K562 (cell line): ENCODE data around the gene PLP2. TPM values are rescaled to one million over a fixed set of nuclear protein-coding genes. Genes with fewer than 3 reads are reported as not detected.

Source experiments
- ATAC-seq: fragments of 200-7000 bp; cut with Tn5 transposase; 3 replicates; pipeline ENCODE4 v1.9.1; 2020; ENCODE audit warnings: moderate library complexity
- BruUV-seq: library from RNA; stranded (reverse); fragments of 400-500 nt; replicated peaks from 2 replicates; lab custom pipeline; 2021; lab: Mats Ljungman, UMichigan
- CTCF ChIA-PET: fragments of 300-600 bp; formaldehyde crosslinking; extraction: SDS; loops from one replicate; lab custom pipeline; 2021; ENCODE audit warnings: low intra/inter-chr PET ratio; lab: Yijun Ruan, JAX
- POLR2A ChIA-PET: fragments of 300-600, 350-650 bp; sonication (Branson Sonifier 250); formaldehyde crosslinking; extraction: SDS; loops from one replicate; lab custom pipeline; 2021; ENCODE audit warnings: antibody characterized with exemption, inconsistent platforms; lab: Yijun Ruan, JAX
- DNase-seq, 4 experiments: peaks; one replicate each; pipeline versions ENCODE4 v3.0.0 to v3.0.0-alpha.2; 2011 to 2018; ENCODE audit warnings: low spot score in 3 of 4, mixed read lengths in 3 of 4; ENCODE audit errors: extremely low read depth in 1 of 4
- FAIRE-seq: peaks from 2 replicates; lab custom pipeline; 2011; peaks lifted over from hg19 to GRCh38; lab: Jason Lieb, UNC
- H2AFZ ChIP-seq: 2 replicates; pipeline ENCODE4 v1.6.0; 2011; ENCODE audit warnings: low read depth, low read length, control low read depth, inconsistent platforms
- H3K27ac ChIP-seq: fragments of 200-600 bp; 3 replicates; pipeline ENCODE4 v1.8.0; 2011; ENCODE audit warnings: low read depth, mild to moderate bottlenecking, control low read depth, inconsistent platforms, low read length, moderate library complexity, mixed read lengths; ENCODE audit errors: extremely low read depth
- H3K27me3 ChIP-seq, 2 experiments: fragments of 300-600 bp in 1 of 2; 2 replicates in 1 of 2; 3 replicates in 1 of 2; pipeline versions ENCODE4 v1.6.0 to v1.8.0; 2011; ENCODE audit warnings: inconsistent platforms in 2 of 2, low read length in 2 of 2, mild to moderate bottlenecking in 1 of 2, mixed read lengths in 1 of 2, moderate library complexity in 1 of 2; ENCODE audit not compliant: control insufficient read depth in 2 of 2, insufficient read depth in 2 of 2
- H3K36me3 ChIP-seq: fragments of 300-600 bp; 3 replicates; pipeline ENCODE4 v1.8.0; 2011; ENCODE audit warnings: mild to moderate bottlenecking, low read length, inconsistent platforms; ENCODE audit not compliant: control insufficient read depth, insufficient read depth
- H3K4me1 ChIP-seq, 2 experiments: fragments of 200-600 bp in 1 of 2; replicated peaks in 1 of 2; 2 replicates in 1 of 2; 3 replicates in 1 of 2; pipeline versions ENCODE4 v1.5.1 to v1.8.0; 2011; ENCODE audit warnings: inconsistent platforms in 2 of 2, low read length in 2 of 2, mild to moderate bottlenecking in 1 of 2, mixed read lengths in 1 of 2, moderate library complexity in 1 of 2; ENCODE audit not compliant: control insufficient read depth in 2 of 2, insufficient read depth in 2 of 2
- H3K4me2 ChIP-seq: 2 replicates; pipeline ENCODE4 v1.6.1; 2011; ENCODE audit warnings: low read length, control low read depth, inconsistent platforms, mixed read lengths; ENCODE audit not compliant: insufficient read depth
- H3K4me3 ChIP-seq: fragments of 200-600 bp; sonication (generic), shearing (Covaris generic); 2 replicates; pipeline ENCODE4 v1.5.1; 2016; ENCODE audit warnings: control low read depth, inconsistent platforms
- H3K79me2 ChIP-seq: fragments of 200-600 bp; 3 replicates; pipeline ENCODE4 v1.8.0; 2011; ENCODE audit warnings: low read length, inconsistent platforms; ENCODE audit not compliant: control insufficient read depth, insufficient read depth
- H3K9ac ChIP-seq, 2 experiments: 2 replicates each; pipeline versions ENCODE4 v1.6.0 to v1.6.1; 2011; ENCODE audit warnings: low read depth in 2 of 2, low read length in 2 of 2, control low read depth in 1 of 2, inconsistent platforms in 1 of 2, mild to moderate bottlenecking in 1 of 2, mixed read lengths in 1 of 2; ENCODE audit not compliant: insufficient read depth in 1 of 2
- H3K9me1 ChIP-seq: one replicate; pipeline ENCODE4 v1.6.0; 2011; ENCODE audit warnings: inconsistent platforms, mild to moderate bottlenecking, low read length, moderate library complexity; ENCODE audit not compliant: control insufficient read depth, insufficient read depth
- H3K9me3 ChIP-seq: replicated peaks from 2 replicates; pipeline ENCODE4 v1.5.1; 2011; ENCODE audit warnings: low read depth, low read length, inconsistent platforms; ENCODE audit not compliant: control insufficient read depth, insufficient read depth
- H4K20me1 ChIP-seq: replicated peaks from 2 replicates; pipeline ENCODE4 v1.6.1; 2011; ENCODE audit warnings: low read length, inconsistent platforms, mixed read lengths; ENCODE audit not compliant: control insufficient read depth, insufficient read depth
- BDP1 ChIP-seq: IDR thresholded peaks from 3 replicates; pipeline ENCODE4 v1.6.1; 2011; ENCODE audit not compliant: insufficient read length, insufficient read depth
- MEF2D ChIP-seq: conservative IDR thresholded peaks from 2 replicates; pipeline ENCODE4 v1.6.1; 2016; ENCODE audit warnings: low read depth, missing genetic modification characterization, missing compliant biosample characterization
- SMARCA5 ChIP-seq: fragments of 450-650 bp; IDR thresholded peaks from 2 replicates; pipeline ENCODE4 v1.6.1; 2016
- TAL1 ChIP-seq: fragments of 450-650 bp; IDR thresholded peaks from 2 replicates; pipeline ENCODE4 v1.6.1; 2016; ENCODE audit warnings: mild to moderate bottlenecking
- ZNF212 ChIP-seq: fragments of 450-650 bp; formaldehyde crosslinking; IDR thresholded peaks from 2 replicates; pipeline ENCODE4 v1.4.0; 2020; ENCODE audit warnings: mild to moderate bottlenecking
- WGBS: fragments of 100-300 bp; shearing (Covaris generic); methylation state at CpG from one replicate; pipeline ENCODE4 v1.1.6; 2016; ENCODE audit warnings: low coverage, mixed read lengths; ENCODE audit not compliant: insufficient coverage; ENCODE audit errors: missing lambda C conversion rate; 5-methylcytosine and 5-hydroxymethylcytosine counted together
- in situ Hi-C: fragments of 300-500 bp; cut with MboI; formaldehyde crosslinking; loops from 4 replicates; pipeline ENCODE4 v1.15.0; 2018; ENCODE audit warnings: inconsistent platforms, mixed read lengths
- intact Hi-C: fragments of 100-400 bp; cut with micrococcal nuclease; formaldehyde crosslinking; loops from 2 replicates; pipeline ENCODE4 v1.14.2; 2022
- polyA plus RNA-seq, 8 experiments: library from polyadenylated mRNA; depleted of rRNA in 4 of 8; stranded (reverse) in 5 of 8; unstranded in 3 of 8; fragments of >200 nt; fragmentation: Nextera tagmentation in 2 of 8; fragmentation: Illumina TruSeq in 1 of 8; extraction: Ambion mirVana in 2 of 8; extraction: Trizol in 1 of 8; gene quantifications; 2 replicates each; pipeline versions ENCODE4 v1.2.1 to v1.2.3, GENCODE V29; 2011 to 2014; ENCODE audit warnings: inconsistent platforms in 1 of 8, missing spikeins in 1 of 8
- total RNA-seq, 7 experiments: library from RNA; depleted of rRNA in 6 of 7; stranded (reverse); fragments of >200 nt in 6 of 7; fragmentation: Illumina TruSeq in 2 of 7; extraction: Trizol in 2 of 7; gene quantifications; 2 replicates each; pipeline versions ENCODE4 v1.2.1 to v1.2.3, GENCODE V29; 2011 to 2021; ENCODE audit warnings: low replicate concordance in 1 of 7
- TF ChIP-seq, protein P1 (sequence below): sonication (generic); formaldehyde crosslinking; IDR thresholded peaks from 2 replicates; pipeline ENCODE4 v1.8.1; 2023; ENCODE audit warnings: mild to moderate bottlenecking, missing genetic modification reagents
- TF ChIP-seq, protein P2 (sequence below): fragments of 450-650 bp; IDR thresholded peaks from 2 replicates; pipeline ENCODE4 v1.6.1; 2016; ENCODE audit warnings: low read depth
- TF ChIP-seq, protein P3 (sequence below), 2 experiments: fragments of 450-650 bp; IDR thresholded peaks; 2 replicates each; pipeline ENCODE4 v1.6.1; 2016
- TF ChIP-seq, protein P4 (sequence below): fragments of 250-450 bp; sonication (Bioruptor Pico); IDR thresholded peaks from 2 replicates; pipeline ENCODE4 v1.4.0; 2020; ENCODE audit warnings: mild to moderate bottlenecking

PLP2 gene
- total and polyA plus RNA-seq, 9 of the 15 experiments (the other 6 are each of a cell fraction or from before 2014, with no cell fraction given), result 34.7 to 236 (median 112) TPM

DNA sequence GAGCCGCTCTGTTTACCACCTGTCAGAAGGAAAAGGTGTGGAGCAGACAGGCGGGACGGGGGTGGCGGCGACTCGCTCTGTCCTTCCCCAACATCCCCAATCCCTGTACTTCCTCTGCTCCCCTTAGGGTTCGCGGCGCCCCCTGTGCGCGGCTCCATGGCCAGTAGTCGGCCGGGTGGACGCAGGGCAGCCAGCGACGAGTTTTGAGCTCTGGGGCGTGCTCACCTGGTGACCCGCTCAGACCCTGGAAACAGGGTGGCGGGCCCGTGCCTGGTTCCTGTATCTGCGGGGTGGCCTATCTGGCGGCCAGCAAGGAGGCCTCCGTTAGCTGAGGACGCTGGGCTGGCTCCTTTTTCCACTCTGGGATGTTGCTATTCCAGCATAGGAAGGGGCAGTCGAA lies 14.5 kb upstream of the PLP2 start:
- Histone ChIP-seq H3K9me1 (no peaks in the 10 kb centered on the region), H3K36me3 (no peaks in the 10 kb centered on the region), H3K4me1 (peaks cover 4 to 28% of the 10 kb centered on the region in 2 experiments; a peak in 4 of 5 replicates), H3K4me3 (no peak overlapping the region), H2AFZ (0 out of 2 replicates have a peak overlapping the region, but pooled peaks have one; percentile 14), H3K79me2 (peaks cover 8% of the 10 kb centered on the region; the same call in 2 of the 3 replicates), H3K9ac (peak overlapping the region in 1 of 2 experiments; percentile 64; a peak in 2 of 4 replicates), H3K27ac (no peak overlapping the region), H4K20me1 (no peaks in the 10 kb centered on the region), H3K4me2 (no peak overlapping the region), H3K9me3 (no peaks in the 10 kb centered on the region), H3K27me3 (no peaks in the 10 kb centered on the region)
- no peak for ATAC-seq
- FAIRE-seq, result no peak
- in situ Hi-C loops, result no loop called here
- 84% methylated on average over 9 of the region's 25 CpGs for WGBS
- ChIA-PET CTCF (no interaction called here), POLR2A (interaction anchor here (0.6 to 1.5 kb wide), 2 partner anchors 10 to 955 kb away, joined by 3 to 8 read pairs; no protein-coding TSS in a partner anchor)
- no peak for DNase-seq
- intact Hi-C loops, result no loop called here
- no TSS peak for BruUV-seq
- TF ChIP-seq ZNF212 (CRISPR knock-in tag) (no peak), SMARCA5 (no peak), BDP1 (no peak), TAL1 (no peak), MEF2D (tag) (no peak)
- TF ChIP-seq, protein P1, sequence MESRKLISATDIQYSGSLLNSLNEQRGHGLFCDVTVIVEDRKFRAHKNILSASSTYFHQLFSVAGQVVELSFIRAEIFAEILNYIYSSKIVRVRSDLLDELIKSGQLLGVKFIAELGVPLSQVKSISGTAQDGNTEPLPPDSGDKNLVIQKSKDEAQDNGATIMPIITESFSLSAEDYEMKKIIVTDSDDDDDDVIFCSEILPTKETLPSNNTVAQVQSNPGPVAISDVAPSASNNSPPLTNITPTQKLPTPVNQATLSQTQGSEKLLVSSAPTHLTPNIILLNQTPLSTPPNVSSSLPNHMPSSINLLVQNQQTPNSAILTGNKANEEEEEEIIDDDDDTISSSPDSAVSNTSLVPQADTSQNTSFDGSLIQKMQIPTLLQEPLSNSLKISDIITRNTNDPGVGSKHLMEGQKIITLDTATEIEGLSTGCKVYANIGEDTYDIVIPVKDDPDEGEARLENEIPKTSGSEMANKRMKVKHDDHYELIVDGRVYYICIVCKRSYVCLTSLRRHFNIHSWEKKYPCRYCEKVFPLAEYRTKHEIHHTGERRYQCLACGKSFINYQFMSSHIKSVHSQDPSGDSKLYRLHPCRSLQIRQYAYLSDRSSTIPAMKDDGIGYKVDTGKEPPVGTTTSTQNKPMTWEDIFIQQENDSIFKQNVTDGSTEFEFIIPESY (CRISPR knock-in tag), result peak; percentile 88
- TF ChIP-seq, protein P2, sequence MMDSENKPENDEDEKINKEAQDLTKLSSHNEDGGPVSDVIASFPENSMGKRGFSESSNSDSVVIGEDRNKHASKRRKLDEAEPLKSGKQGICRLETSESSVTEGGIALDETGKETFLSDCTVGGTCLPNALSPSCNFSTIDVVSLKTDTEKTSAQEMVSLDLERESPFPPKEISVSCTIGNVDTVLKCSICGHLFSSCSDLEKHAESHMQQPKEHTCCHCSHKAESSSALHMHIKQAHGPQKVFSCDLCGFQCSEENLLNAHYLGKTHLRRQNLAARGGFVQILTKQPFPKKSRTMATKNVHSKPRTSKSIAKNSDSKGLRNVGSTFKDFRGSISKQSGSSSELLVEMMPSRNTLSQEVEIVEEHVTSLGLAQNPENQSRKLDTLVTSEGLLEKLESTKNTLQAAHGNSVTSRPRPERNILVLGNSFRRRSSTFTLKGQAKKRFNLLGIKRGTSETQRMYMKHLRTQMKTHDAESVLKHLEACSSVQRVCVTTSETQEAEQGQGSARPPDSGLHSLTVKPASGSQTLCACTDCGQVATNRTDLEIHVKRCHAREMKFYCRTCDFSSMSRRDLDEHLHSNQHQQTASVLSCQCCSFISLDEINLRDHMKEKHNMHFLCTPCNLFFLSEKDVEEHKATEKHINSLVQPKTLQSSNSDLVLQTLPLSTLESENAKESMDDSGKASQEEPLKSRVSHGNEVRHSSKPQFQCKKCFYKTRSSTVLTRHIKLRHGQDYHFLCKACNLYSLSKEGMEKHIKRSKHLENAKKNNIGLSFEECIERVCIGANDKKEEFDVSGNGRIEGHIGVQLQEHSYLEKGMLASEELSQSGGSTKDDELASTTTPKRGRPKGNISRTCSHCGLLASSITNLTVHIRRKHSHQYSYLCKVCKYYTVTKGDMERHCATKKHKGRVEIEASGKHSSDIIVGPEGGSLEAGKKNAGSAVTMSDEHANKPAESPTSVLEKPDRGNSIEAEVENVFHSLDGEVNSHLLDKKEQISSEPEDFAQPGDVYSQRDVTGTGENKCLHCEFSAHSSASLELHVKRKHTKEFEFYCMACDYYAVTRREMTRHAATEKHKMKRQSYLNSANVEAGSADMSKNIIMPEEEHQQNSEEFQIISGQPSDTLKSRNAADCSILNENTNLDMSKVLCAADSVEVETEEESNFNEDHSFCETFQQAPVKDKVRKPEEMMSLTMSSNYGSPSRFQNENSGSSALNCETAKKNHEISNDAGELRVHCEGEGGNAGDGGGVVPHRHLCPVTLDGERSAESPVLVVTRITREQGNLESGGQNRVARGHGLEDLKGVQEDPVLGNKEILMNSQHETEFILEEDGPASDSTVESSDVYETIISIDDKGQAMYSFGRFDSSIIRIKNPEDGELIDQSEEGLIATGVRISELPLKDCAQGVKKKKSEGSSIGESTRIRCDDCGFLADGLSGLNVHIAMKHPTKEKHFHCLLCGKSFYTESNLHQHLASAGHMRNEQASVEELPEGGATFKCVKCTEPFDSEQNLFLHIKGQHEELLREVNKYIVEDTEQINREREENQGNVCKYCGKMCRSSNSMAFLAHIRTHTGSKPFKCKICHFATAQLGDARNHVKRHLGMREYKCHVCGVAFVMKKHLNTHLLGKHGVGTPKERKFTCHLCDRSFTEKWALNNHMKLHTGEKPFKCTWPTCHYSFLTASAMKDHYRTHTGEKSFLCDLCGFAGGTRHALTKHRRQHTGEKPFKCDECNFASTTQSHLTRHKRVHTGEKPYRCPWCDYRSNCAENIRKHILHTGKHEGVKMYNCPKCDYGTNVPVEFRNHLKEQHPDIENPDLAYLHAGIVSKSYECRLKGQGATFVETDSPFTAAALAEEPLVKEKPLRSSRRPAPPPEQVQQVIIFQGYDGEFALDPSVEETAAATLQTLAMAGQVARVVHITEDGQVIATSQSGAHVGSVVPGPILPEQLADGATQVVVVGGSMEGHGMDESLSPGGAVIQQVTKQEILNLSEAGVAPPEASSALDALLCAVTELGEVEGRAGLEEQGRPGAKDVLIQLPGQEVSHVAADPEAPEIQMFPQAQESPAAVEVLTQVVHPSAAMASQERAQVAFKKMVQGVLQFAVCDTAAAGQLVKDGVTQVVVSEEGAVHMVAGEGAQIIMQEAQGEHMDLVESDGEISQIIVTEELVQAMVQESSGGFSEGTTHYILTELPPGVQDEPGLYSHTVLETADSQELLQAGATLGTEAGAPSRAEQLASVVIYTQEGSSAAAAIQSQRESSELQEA, result no peak
- TF ChIP-seq, protein P3, sequence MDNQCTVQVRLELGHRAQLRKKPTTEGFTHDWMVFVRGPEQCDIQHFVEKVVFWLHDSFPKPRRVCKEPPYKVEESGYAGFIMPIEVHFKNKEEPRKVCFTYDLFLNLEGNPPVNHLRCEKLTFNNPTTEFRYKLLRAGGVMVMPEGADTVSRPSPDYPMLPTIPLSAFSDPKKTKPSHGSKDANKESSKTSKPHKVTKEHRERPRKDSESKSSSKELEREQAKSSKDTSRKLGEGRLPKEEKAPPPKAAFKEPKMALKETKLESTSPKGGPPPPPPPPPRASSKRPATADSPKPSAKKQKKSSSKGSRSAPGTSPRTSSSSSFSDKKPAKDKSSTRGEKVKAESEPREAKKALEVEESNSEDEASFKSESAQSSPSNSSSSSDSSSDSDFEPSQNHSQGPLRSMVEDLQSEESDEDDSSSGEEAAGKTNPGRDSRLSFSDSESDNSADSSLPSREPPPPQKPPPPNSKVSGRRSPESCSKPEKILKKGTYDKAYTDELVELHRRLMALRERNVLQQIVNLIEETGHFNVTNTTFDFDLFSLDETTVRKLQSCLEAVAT (IDR thresholded peaks at IDR 0.05), result 0 out of 4 replicates have a peak, but pooled peaks of 1 of the 2 experiments have one; percentile 18
- TF ChIP-seq, protein P4, sequence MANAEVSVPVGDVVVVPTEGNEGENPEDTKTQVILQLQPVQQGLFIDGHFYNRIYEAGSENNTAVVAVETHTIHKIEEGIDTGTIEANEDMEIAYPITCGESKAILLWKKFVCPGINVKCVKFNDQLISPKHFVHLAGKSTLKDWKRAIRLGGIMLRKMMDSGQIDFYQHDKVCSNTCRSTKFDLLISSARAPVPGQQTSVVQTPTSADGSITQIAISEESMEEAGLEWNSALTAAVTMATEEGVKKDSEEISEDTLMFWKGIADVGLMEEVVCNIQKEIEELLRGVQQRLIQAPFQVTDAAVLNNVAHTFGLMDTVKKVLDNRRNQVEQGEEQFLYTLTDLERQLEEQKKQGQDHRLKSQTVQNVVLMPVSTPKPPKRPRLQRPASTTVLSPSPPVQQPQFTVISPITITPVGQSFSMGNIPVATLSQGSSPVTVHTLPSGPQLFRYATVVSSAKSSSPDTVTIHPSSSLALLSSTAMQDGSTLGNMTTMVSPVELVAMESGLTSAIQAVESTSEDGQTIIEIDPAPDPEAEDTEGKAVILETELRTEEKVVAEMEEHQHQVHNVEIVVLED (CRISPR knock-in tag), result no peak
